Stromal cell of bone marrow (primary cell): ENCODE results near the gene ASS1.
"Not testable (repeated sequence)": the region's sequence is repeated elsewhere in the genome, so short reads cannot be mapped to it uniquely, and the experiment has no call there.

Source experiments
- DNase-seq: peaks from one replicate; pipeline ENCODE4 v3.0.0-alpha.2; 2012; ENCODE audit warnings: low read depth

Gene ASS1

DNA sequence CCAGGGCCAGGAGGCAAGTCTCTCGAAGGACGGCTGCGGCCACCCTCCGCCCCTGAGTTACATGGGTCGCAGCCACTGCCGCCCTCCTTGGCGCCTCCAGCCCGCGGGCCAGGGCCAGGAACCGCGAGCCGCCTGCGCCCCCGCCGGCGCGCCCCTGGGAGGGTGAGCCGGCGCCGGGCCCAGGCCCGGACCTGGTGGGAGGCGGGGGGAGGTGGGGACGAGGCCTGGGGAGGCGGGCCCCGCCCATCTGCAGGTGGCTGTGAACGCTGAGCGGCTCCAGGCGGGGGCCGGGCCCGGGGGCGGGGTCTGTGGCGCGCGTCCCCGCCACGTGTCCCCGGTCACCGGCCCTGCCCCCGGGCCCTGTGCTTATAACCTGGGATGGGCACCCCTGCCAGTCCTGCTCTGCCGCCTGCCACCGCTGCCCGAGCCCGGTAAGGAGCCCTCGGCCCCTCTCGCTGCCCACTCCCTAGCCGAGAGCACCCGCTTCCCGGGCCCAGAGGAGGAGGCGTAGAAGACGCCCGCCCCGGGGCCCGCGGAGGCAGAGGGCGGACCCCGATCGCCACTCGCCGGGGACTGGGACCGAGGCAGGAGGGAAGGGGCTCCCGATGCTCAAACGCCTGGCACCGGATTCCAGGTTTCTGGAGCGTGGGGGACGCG lies at the start of gene ASS1:
Gene ASS1, plus strand, starts transcription at position 397 of the 657 bp plus-strand sequence. CDS start 7,268 bp downstream, outside the sequence.
- DNase-seq: no peak

DNA sequence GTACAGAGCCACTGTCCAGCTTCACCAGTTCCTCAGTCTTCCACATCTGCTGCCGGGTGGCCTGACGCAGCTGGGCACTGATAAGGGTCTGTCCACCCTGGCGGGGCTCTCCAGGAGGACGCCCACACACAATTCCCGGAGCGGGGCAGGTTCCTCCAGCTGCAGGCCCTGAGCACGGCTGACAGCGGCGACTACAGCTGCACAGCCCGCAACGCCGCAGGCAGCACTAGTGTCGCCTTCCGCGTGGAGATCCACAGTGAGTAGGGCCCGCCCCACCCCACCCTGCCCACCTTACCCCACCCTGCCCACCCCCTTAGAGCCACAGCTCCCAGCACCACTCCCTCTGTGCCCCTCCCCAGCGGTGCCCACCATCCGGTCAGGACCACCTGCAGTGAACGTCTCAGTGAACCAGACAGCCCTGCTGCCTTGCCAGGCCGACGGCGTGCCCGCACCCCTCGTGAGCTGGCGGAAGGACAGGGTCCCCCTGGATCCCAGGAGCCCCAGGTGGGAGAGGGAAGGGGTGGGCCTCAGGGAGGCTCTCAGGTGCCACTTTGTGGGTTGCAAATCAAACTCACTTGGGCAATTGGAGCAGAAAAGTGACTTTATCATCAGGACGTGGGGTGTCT lies 48.8 kb upstream of the ASS1 start:
- no peak for DNase-seq

- DNase-seq: no peak
Measured at GRCh38 chr9:130396581-130396980, 48.2 kb upstream of the ASS1 start.

- DNase-seq: no peak
Measured at GRCh38 chr9:130398487-130399240, 46.1 kb upstream of the ASS1 start.

- DNase-seq: no peak
Measured at GRCh38 chr9:130399768-130400167, 45.0 kb upstream of the ASS1 start.

- DNase-seq: no peak
Measured at GRCh38 chr9:130400870-130401269, 43.9 kb upstream of the ASS1 start.

DNA sequence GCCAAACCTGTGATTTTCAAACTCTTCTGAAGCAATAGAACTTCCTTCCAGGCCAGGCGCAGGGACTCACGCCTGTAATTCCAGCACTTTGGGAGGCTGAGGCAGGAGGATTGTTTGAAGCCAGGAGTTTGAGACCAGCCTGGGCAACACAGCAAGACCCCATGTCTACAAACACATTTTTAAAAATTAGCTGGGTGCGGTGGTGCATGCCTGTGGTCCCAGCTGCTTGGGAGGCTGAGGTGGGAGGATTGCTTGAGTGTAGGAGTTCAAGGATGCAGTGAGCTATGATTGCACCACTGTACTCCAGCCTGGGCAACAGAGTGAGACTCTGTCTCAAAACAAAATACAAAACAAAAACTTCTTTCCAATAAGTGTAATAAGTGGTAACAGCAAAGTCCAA lies 43.0 kb upstream of the ASS1 start:
- not testable (repeated sequence) for DNase-seq

- no peak for DNase-seq
Measured at GRCh38 chr9:130402243-130402642, 42.5 kb upstream of the ASS1 start.

- DNase-seq: no peak
Measured at GRCh38 chr9:130402645-130403440, 41.9 kb upstream of the ASS1 start.

- DNase-seq: no peak
Measured at GRCh38 chr9:130405657-130406257, 39.0 kb upstream of the ASS1 start.

- no peak for DNase-seq
Measured at GRCh38 chr9:130406278-130406895, 38.4 kb upstream of the ASS1 start.

DNA sequence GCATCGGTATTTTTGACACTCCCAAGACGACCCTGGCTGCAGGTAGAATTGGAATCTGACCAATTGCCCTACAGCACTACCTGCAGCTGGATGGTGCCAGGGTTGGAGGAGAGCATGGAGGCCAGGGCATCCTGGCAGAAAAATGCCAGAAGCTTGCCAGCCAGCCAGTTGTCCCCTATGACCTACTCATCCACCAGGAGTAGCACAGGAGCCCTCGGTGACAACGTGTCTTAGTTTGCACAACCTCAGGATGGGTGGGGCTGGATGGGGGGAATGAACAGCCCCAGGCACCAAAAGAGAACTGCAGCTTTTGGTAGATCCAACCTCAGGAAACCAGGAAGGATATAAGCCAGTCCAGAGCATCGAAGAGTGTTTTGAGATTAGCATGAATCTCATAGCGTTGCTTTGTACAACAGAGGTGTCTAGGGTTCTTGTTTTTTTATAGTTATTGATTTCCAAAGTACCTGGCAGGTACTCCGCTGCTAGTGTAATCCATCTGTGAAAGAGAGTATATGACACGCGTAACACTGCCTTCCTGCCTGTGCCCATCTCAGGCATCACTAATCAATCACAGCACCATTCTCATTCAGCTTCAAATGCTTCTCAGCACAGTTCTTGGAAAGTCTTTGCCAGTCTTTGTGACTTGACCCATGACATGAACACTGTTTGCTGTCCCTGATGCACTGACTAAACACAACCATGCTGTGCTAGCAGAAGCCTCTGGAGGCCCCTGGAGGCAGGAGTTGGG lies 36.7 kb upstream of the ASS1 start:
- no peak for DNase-seq

- no peak for DNase-seq
Measured at GRCh38 chr9:130408669-130409068, 36.1 kb upstream of the ASS1 start.

GRCh38 chr9:130409246-130409645 lies 35.5 kb upstream of the ASS1 start:
- DNase-seq: no peak

- DNase-seq: no peak
Measured at GRCh38 chr9:130410443-130410842, 34.3 kb upstream of the ASS1 start.

- DNase-seq: no peak
Measured at GRCh38 chr9:130411566-130411915, 33.2 kb upstream of the ASS1 start.

- DNase-seq: no peak
Measured at GRCh38 chr9:130414081-130414731, 30.6 kb upstream of the ASS1 start.

DNA sequence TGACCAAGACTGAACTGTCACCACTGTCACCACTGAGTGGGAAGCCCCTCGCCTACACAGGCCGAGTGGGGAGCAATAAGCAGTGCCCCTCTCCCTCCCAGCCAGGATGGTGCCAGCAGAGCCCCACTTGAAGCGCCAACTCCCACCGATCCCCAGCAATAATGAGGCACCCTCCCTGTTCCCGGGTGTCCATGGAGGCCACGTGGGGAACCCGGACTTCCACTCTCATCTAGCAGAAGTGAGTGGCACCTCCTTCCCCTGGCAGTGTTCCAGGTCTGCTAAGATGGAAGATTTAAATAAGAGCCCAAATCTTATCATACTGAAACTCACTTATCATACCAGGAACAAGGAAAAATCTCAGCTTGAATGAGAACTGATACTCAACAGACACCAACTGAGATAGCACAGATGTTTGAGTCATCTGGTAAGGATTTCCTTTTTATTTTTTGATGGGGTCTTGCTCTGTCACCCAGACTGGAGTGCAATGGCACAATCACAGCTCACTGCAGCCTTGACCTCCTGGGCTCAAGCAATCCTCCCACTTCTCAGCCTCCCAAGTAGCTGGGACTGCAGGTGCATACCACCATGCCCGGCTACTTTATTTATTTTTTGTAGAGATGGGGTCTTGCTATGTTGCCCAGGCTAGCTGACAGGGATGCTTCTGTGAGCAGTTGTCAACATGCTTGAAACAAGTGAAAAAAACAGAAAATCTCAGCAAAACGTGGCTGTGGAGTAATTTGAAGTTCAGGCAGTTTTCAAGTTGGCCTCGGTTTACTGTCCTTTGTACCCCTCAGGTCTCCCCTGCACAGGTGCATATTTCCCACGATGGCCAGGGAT lies 29.6 kb upstream of the ASS1 start:
- DNase-seq: no peak

- no peak for DNase-seq
Measured at GRCh38 chr9:130417602-130418001, 27.2 kb upstream of the ASS1 start.
